Uterus (tissue), 2 donors: Measurements from ENCODE around the gene FIBP.

Experiments used
- POLR2A ChIP-seq, 2 donors: fragments of 450-650 bp; IDR thresholded peaks; one replicate each; pipeline ENCODE4 v1.6.1; 2016; ENCODE audit warnings: antibody characterized with exemption in 2 of 2, mild to moderate bottlenecking in 1 of 2, moderate library complexity in 1 of 2
- TF ChIP-seq, protein P1 (sequence below), 4 experiments: fragments of 200-600 bp in 2 of 4; fragments of 450-650 bp in 2 of 4; sonication (generic) in 2 of 4; IDR thresholded peaks; one replicate each; pipeline ENCODE4 v1.5.1; 2016 to 2019; ENCODE audit warnings: antibody characterized with exemption in 4 of 4, mild to moderate bottlenecking in 2 of 4, moderate library complexity in 1 of 4

DNA sequence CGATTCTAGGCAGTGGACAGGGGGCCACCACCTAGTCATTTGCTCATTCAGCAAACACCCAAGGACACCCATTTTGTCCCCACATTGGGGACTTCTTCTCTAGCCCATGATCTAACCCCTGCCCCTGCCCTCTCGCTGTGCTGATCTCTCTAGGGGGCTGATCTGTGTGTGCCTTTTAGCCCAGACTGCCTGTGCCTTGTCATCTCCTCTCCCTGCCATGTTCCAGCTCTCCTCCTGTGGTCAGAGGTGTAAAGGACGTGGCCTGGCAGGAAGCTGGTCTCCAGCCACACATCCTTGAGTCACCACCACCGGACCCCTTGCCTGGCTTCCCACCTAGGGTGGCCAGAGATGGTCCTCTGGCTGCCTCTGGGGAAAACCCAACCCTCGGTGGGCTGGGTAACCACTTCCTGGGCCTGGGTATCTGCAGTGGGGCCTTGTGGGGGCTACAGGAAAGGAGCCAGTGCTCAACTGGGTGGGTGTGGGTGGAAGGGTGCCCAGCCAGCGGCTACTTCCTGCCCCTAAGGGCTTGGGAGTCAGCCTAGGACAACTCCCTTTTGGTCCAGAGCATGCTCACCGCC lies 7.3 kb downstream of the FIBP start:
- TF ChIP-seq, protein P1, sequence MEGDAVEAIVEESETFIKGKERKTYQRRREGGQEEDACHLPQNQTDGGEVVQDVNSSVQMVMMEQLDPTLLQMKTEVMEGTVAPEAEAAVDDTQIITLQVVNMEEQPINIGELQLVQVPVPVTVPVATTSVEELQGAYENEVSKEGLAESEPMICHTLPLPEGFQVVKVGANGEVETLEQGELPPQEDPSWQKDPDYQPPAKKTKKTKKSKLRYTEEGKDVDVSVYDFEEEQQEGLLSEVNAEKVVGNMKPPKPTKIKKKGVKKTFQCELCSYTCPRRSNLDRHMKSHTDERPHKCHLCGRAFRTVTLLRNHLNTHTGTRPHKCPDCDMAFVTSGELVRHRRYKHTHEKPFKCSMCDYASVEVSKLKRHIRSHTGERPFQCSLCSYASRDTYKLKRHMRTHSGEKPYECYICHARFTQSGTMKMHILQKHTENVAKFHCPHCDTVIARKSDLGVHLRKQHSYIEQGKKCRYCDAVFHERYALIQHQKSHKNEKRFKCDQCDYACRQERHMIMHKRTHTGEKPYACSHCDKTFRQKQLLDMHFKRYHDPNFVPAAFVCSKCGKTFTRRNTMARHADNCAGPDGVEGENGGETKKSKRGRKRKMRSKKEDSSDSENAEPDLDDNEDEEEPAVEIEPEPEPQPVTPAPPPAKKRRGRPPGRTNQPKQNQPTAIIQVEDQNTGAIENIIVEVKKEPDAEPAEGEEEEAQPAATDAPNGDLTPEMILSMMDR (IDR thresholded peaks at IDR 0.05) = no peak
- no peak for TF ChIP-seq POLR2A (IDR thresholded peaks at IDR 0.05)
